H1 (cell line): ENCODE results near the gene ASTN1. TPM values are rescaled to one million over a fixed set of nuclear protein-coding genes. Genes with fewer than 3 reads are reported as not detected.

Experiments used
- CTCF ChIA-PET: fragments of 300-600 bp; sonication (Branson Sonifier 250); formaldehyde crosslinking; loops from one replicate; lab custom pipeline; 2021; ENCODE audit not compliant: partially characterized antibody; lab: Charles Lee
- POLR2A ChIA-PET: fragments of 300-600 bp; sonication (Branson Sonifier 250); formaldehyde crosslinking; loops from one replicate; lab custom pipeline; 2021; ENCODE audit warnings: inconsistent platforms; ENCODE audit not compliant: partially characterized antibody; lab: Charles Lee
- DNase-seq, 2 experiments: peaks; one replicate each; pipeline versions ENCODE4 v3.0.0 to v3.0.0-alpha.2; 2010 to 2022; ENCODE audit warnings: low spot score in 2 of 2, low read depth in 1 of 2, mixed read lengths in 1 of 2
- FAIRE-seq: peaks from 2 replicates; lab custom pipeline; 2011; peaks lifted over from hg19 to GRCh38; lab: Jason Lieb, UNC
- H2AFZ ChIP-seq: 2 replicates; pipeline ENCODE4 v1.8.1; 2012; ENCODE audit warnings: low read length, inconsistent platforms
- H2AK5ac ChIP-seq: 2 replicates; pipeline ENCODE4 v1.6.1; 2013; ENCODE audit warnings: low read depth, low read length
- H2BK120ac ChIP-seq: replicated peaks from 2 replicates; pipeline ENCODE3; 2013; ENCODE audit warnings: low read depth, low read length, inconsistent platforms
- H2BK12ac ChIP-seq: 2 replicates; pipeline ENCODE4 v1.6.1; 2013; ENCODE audit warnings: low read depth, low read length
- H2BK15ac ChIP-seq: 2 replicates; pipeline ENCODE4 v1.6.1; 2013; ENCODE audit warnings: low read length
- H2BK20ac ChIP-seq: 2 replicates; pipeline ENCODE4 v1.6.1; 2013; ENCODE audit warnings: low read length
- H2BK5ac ChIP-seq: 2 replicates; pipeline ENCODE4 v1.6.1; 2013; ENCODE audit warnings: low read depth, low read length
- H3K14ac ChIP-seq: 2 replicates; pipeline ENCODE4 v1.6.1; 2013; ENCODE audit warnings: inconsistent platforms; ENCODE audit not compliant: insufficient read length
- H3K18ac ChIP-seq: 2 replicates; pipeline ENCODE4 v1.6.1; 2013; ENCODE audit warnings: low read length; ENCODE audit errors: extremely low read depth
- H3K23ac ChIP-seq: 2 replicates; pipeline ENCODE4 v1.6.1; 2013; ENCODE audit warnings: inconsistent platforms; ENCODE audit not compliant: insufficient read length
- H3K23me2 ChIP-seq: 2 replicates; pipeline ENCODE4 v1.6.1; 2013; ENCODE audit warnings: low read depth, low read length
- H3K27ac ChIP-seq: 2 replicates; pipeline ENCODE4 v1.6.1; 2011; ENCODE audit warnings: low read depth, low read length, inconsistent platforms
- H3K27me3 ChIP-seq, 4 experiments: replicated peaks in 1 of 4; 1 replicate in 1 of 4; 2 replicates in 3 of 4; pipeline versions ENCODE4 v1.6.1 to v1.8.1; 2011 to 2013; ENCODE audit warnings: low read length in 3 of 4, mild to moderate bottlenecking in 3 of 4, inconsistent platforms in 2 of 4, mixed read lengths in 2 of 4, moderate library complexity in 1 of 4; ENCODE audit not compliant: control insufficient read depth in 3 of 4, insufficient read depth in 3 of 4; ENCODE audit errors: extremely low read depth in 1 of 4
- H3K36me3 ChIP-seq, 4 experiments: 2 replicates each; pipeline versions ENCODE4 v1.6.1 to v1.8.1; 2011 to 2013; ENCODE audit warnings: mild to moderate bottlenecking in 4 of 4, low read length in 3 of 4, moderate library complexity in 2 of 4, control low read depth in 1 of 4, inconsistent platforms in 1 of 4; ENCODE audit not compliant: insufficient read depth in 4 of 4, control insufficient read depth in 2 of 4
- H3K4ac ChIP-seq: replicated peaks from 2 replicates; pipeline ENCODE3; 2013; ENCODE audit warnings: low read length, low read depth, mixed read lengths, inconsistent platforms; ENCODE audit not compliant: insufficient read length
- H3K4me1 ChIP-seq, 4 experiments: replicated peaks in 1 of 4; 1 replicate in 1 of 4; 2 replicates in 3 of 4; pipeline versions ENCODE4 v1.6.1 to v1.8.1; 2011 to 2013; ENCODE audit warnings: low read length in 3 of 4, inconsistent platforms in 2 of 4, mixed read lengths in 1 of 4; ENCODE audit not compliant: insufficient read depth in 4 of 4, control insufficient read depth in 3 of 4
- H3K4me2 ChIP-seq, 2 experiments: 2 replicates each; pipeline versions ENCODE4 v1.6.1 to v1.8.1; 2011 to 2013; ENCODE audit warnings: low read depth in 2 of 2, low read length in 2 of 2, control low read depth in 1 of 2, inconsistent platforms in 1 of 2, mild to moderate bottlenecking in 1 of 2; ENCODE audit not compliant: insufficient read depth in 1 of 2
- H3K4me3 ChIP-seq, 4 experiments: fragments of 200-600, 300-600 bp in 1 of 4; sonication (generic), shearing (Covaris generic), sonication (Bioruptor Twin) in 1 of 4; 2 replicates each; pipeline versions ENCODE4 v1.5.1 to v1.8.1; 2011 to 2016; ENCODE audit warnings: low read length in 4 of 4, low read depth in 3 of 4, control low read depth in 2 of 4, inconsistent platforms in 2 of 4, mild to moderate bottlenecking in 2 of 4, mixed read lengths in 1 of 4, moderate library complexity in 1 of 4; ENCODE audit not compliant: insufficient read depth in 2 of 4; ENCODE audit errors: extremely low read depth in 1 of 4
- H3K56ac ChIP-seq: replicated peaks from 2 replicates; pipeline ENCODE3; 2013; ENCODE audit warnings: low read depth, mild to moderate bottlenecking, mixed read lengths, low read length, inconsistent platforms; ENCODE audit not compliant: insufficient read length
- H3K79me1 ChIP-seq: 2 replicates; pipeline ENCODE4 v1.6.1; 2013; ENCODE audit warnings: low read depth, low read length, control low read depth
- H3K79me2 ChIP-seq, 2 experiments: 2 replicates each; pipeline versions ENCODE4 v1.6.1 to v1.8.1; 2012 to 2013; ENCODE audit warnings: low read length in 2 of 2, mild to moderate bottlenecking in 2 of 2, inconsistent platforms in 1 of 2; ENCODE audit not compliant: insufficient read depth in 2 of 2, control insufficient read depth in 1 of 2
- H3K9ac ChIP-seq, 4 experiments: replicated peaks in 1 of 4; 1 replicate in 1 of 4; 2 replicates in 3 of 4; pipeline versions ENCODE4 v1.6.1 to v1.8.1; 2011 to 2013; ENCODE audit warnings: low read depth in 3 of 4, low read length in 3 of 4, control low read depth in 2 of 4, mild to moderate bottlenecking in 2 of 4, moderate library complexity in 2 of 4, inconsistent platforms in 1 of 4; ENCODE audit errors: extremely low read depth in 1 of 4
- H3K9me3 ChIP-seq, 2 experiments: 2 replicates each; pipeline versions ENCODE4 v1.6.1 to v1.8.1; 2012 to 2013; ENCODE audit warnings: mild to moderate bottlenecking in 2 of 2, moderate library complexity in 2 of 2, control low read depth in 1 of 2, inconsistent platforms in 1 of 2, low read depth in 1 of 2, low read length in 1 of 2, mixed read lengths in 1 of 2; ENCODE audit not compliant: insufficient read depth in 2 of 2
- H4K20me1 ChIP-seq, 2 experiments: replicated peaks in 1 of 2; 2 replicates each; pipeline versions ENCODE3 to v1.8.1; 2011 to 2013; ENCODE audit warnings: inconsistent platforms in 2 of 2, low read length in 2 of 2, mild to moderate bottlenecking in 1 of 2; ENCODE audit not compliant: insufficient read depth in 2 of 2, control insufficient read depth in 1 of 2
- H4K5ac ChIP-seq: 2 replicates; pipeline ENCODE4 v1.6.1; 2013; ENCODE audit warnings: low read length, low read depth, mixed read lengths, inconsistent platforms; ENCODE audit not compliant: insufficient read length
- H4K8ac ChIP-seq: 2 replicates; pipeline ENCODE4 v1.8.0; 2013; ENCODE audit warnings: mild to moderate bottlenecking, moderate library complexity, low read length, inconsistent platforms; ENCODE audit not compliant: insufficient read depth; ENCODE audit errors: extremely low read depth
- H4K91ac ChIP-seq: replicated peaks from 2 replicates; pipeline ENCODE3; 2013; ENCODE audit warnings: low read length, mixed read lengths, inconsistent platforms; ENCODE audit not compliant: insufficient read length
- BRCA1 ChIP-seq: IDR thresholded peaks from 2 replicates; pipeline ENCODE4 v1.6.1; 2012; ENCODE audit warnings: low read depth, low read length, improper control_type of control experiment
- JUND ChIP-seq: IDR thresholded peaks from 2 replicates; pipeline ENCODE4 v1.6.1; 2011; ENCODE audit warnings: mild to moderate bottlenecking, improper control_type of control experiment, low read length
- RAD21 ChIP-seq, 2 experiments: IDR thresholded peaks in 1 of 2; conservative IDR thresholded peaks in 1 of 2; 2 replicates each; pipeline ENCODE4 v1.6.1; 2011; ENCODE audit warnings: low read depth in 2 of 2, low read length in 2 of 2, improper control_type of control experiment in 1 of 2, inconsistent platforms in 1 of 2, mild to moderate bottlenecking in 1 of 2, moderate library complexity in 1 of 2
- TAF1 ChIP-seq: IDR thresholded peaks from 2 replicates; pipeline ENCODE4 v1.6.1; 2011; ENCODE audit warnings: mild to moderate bottlenecking, low read depth, low read length
- TEAD4 ChIP-seq: IDR thresholded peaks from 2 replicates; pipeline ENCODE4 v1.6.1; 2012; ENCODE audit warnings: low read depth, low read length, inconsistent platforms, mixed read lengths
- WGBS, 2 experiments: shearing (Covaris generic) in 1 of 2; methylation state at CpG; one replicate each; pipeline versions ENCODE4 v1.1.6 to v1.1.7; 2013 to 2015; ENCODE audit warnings: low lambda C conversion rate in 2 of 2, mixed read lengths in 2 of 2, inconsistent platforms in 1 of 2, low coverage in 1 of 2, missing lambda C conversion rate in 1 of 2; ENCODE audit not compliant: insufficient replicate concordance in 2 of 2, insufficient coverage in 1 of 2, insufficient read length in 1 of 2; ENCODE audit errors: extremely low coverage in 1 of 2, missing lambda C conversion rate in 1 of 2; 5-methylcytosine and 5-hydroxymethylcytosine counted together
- polyA plus RNA-seq, 7 experiments: library from polyadenylated mRNA; depleted of rRNA in 3 of 7; stranded (reverse) in 5 of 7; unstranded in 2 of 7; fragments of >200 nt in 5 of 7; fragments of 200-250 nt in 2 of 7; gene quantifications; 1 replicate in 5 of 7; 2 replicates in 1 of 7; 4 replicates in 1 of 7; pipeline versions ENCODE4 v1.2.1 to v1.2.3, GENCODE V29; 2011 to 2013; ENCODE audit warnings: missing spikeins in 2 of 7, mixed read lengths in 2 of 7
- total RNA-seq: library from RNA; stranded (reverse); fragmentation: NEBNext Ultra II Directional; extraction: Animal tissue kit (Norgen Biotek cat#: 25700); gene quantifications from 2 replicates; pipeline ENCODE4 v1.2.1, GENCODE V29; 2021
- TF ChIP-seq, protein P1 (sequence below), 3 experiments: IDR thresholded peaks; 1 replicate in 2 of 3; 2 replicates in 1 of 3; pipeline versions ENCODE4 v1.5.1 to v1.6.1; 2011; ENCODE audit warnings: low read length in 3 of 3, mild to moderate bottlenecking in 3 of 3, inconsistent platforms in 2 of 3, low read depth in 1 of 3, moderate library complexity in 1 of 3; ENCODE audit not compliant: insufficient read depth in 1 of 3; ENCODE audit errors: control extremely low read depth in 1 of 3

The ASTN1 gene
- total and polyA plus RNA-seq, 2 of the 8 experiments (the other 6 are each of a cell fraction or from before 2014, with no cell fraction given) = 2.9 to 4.1 TPM

DNA sequence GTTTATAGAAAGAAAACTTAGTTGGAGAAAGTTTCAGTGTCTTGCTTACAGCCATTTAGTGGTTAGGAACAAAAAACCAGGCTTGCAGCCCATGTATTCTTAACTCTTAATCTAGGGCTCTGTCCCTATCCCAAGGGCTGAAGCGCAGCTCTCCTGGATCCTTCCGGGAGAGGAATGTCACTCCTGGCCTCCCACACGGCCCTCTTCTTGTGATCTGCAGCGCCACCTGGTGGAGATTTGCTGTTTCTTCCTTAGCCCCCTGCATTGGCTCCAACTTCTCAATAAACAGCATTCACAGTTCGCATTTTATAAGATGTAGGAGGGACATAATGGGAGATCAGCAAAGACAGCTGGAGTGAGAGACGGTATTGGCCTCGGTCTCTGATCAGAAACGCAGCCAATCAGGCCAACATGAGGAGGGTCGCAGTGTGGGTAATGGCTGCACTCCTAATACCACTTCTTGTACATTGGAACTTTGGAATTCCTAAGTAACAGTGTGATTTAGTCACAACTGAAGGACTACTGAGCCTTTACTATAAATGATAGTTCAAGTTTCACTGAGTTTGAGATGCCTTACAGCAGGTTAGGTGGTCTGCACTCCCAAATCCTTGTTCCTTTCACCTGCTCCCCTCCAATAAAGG, 283.4 kb downstream of the ASTN1 start:
- Histone ChIP-seq H3K4ac (no peak overlapping the region), H3K4me2 (no peak overlapping the region), H2BK5ac (no peak overlapping the region), H2BK12ac (no peak overlapping the region), H3K79me1 (no peaks in the 10 kb centered on the region), H3K36me3 (no peaks in the 10 kb centered on the region), H3K27ac (no peak overlapping the region), H2BK120ac (no peak overlapping the region), H3K79me2 (no peaks in the 10 kb centered on the region), H3K23ac (no peak overlapping the region), H3K23me2 (no peaks in the 10 kb centered on the region), H3K18ac (no peak overlapping the region), H3K56ac (no peak overlapping the region), H3K9me3 (no peaks in the 10 kb centered on the region), H2AFZ (no peak overlapping the region), H4K8ac (no peak overlapping the region), H4K5ac (no peak overlapping the region), H2BK20ac (no peak overlapping the region), H4K91ac (no peak overlapping the region), H2BK15ac (no peak overlapping the region), H3K27me3 (no peaks in the 10 kb centered on the region), H4K20me1 (no peaks in the 10 kb centered on the region), H3K14ac (no peak overlapping the region), H3K4me1 (no peaks in the 10 kb centered on the region), H2AK5ac (no peak overlapping the region), H3K4me3 (no peak overlapping the region), H3K9ac (no peak overlapping the region)
- TF ChIP-seq BRCA1 = no peak
- 0 out of 2 replicates have a peak, but pooled peaks have one; percentile 65 for TF ChIP-seq TEAD4
- TF ChIP-seq, protein P1, sequence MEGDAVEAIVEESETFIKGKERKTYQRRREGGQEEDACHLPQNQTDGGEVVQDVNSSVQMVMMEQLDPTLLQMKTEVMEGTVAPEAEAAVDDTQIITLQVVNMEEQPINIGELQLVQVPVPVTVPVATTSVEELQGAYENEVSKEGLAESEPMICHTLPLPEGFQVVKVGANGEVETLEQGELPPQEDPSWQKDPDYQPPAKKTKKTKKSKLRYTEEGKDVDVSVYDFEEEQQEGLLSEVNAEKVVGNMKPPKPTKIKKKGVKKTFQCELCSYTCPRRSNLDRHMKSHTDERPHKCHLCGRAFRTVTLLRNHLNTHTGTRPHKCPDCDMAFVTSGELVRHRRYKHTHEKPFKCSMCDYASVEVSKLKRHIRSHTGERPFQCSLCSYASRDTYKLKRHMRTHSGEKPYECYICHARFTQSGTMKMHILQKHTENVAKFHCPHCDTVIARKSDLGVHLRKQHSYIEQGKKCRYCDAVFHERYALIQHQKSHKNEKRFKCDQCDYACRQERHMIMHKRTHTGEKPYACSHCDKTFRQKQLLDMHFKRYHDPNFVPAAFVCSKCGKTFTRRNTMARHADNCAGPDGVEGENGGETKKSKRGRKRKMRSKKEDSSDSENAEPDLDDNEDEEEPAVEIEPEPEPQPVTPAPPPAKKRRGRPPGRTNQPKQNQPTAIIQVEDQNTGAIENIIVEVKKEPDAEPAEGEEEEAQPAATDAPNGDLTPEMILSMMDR (IDR thresholded peaks at IDR 0.05; ENCODE audit: control extremely low read depth in 1 of 3, insufficient read depth in 1 of 3, low read depth in 1 of 3, low read length in 3 of 3) = peak; percentile 67 to 93 (median 79)
- TF ChIP-seq JUND = 0 out of 2 replicates have a peak, but pooled peaks have one; percentile 8
- TF ChIP-seq RAD21 (IDR thresholded peaks at IDR 0.05 in 1 of 2, conservative IDR thresholded peaks at IDR 0.05 in 1 of 2; ENCODE audit: low read depth in 2 of 2, low read length in 2 of 2) = peak; percentile 88 to 92
- TF ChIP-seq TAF1 = no peak
- ChIA-PET CTCF (interaction anchor here (0.6 to 7.9 kb wide), 29 partner anchors 10 to 1288 kb away, joined by 3 to 59 read pairs (median 3); no protein-coding TSS in a partner anchor), POLR2A (interaction anchor here (0.6 kb wide), 1 partner anchor 502 kb away, joined by 3 read pairs; no protein-coding TSS in a partner anchor)
- FAIRE-seq (peak; percentile 74), DNase-seq (peak; percentile 64 to 90)
- WGBS, 2 experiments = 26% methylated on average over 9 of the region's 9 CpGs; no CpG with 5 or more reads in 1 of the 2 experiments
